ENCODE measurements around the gene FHOD3. TPM values are rescaled to one million over a fixed set of nuclear protein-coding genes. Genes with fewer than 3 reads are reported as not detected.
"Not testable (repeated sequence)": the region's sequence is repeated elsewhere in the genome, so short reads cannot be mapped to it uniquely, and the experiment has no call there.

FHOD3 gene
- total RNA-seq, 1 donor from 2014 or later: 5.6 TPM

GRCh38 chr18:36459786-36460185 is 162.3 kb downstream of the FHOD3 start:
- Histone ChIP-seq H3K27me3 (no peaks in the 10 kb centered on the region), H3K4me1 (no peaks in the 10 kb centered on the region), H3K9me3 (no peaks in the 10 kb centered on the region), H3K4me3 (no peak overlapping the region), H3K27ac (no peak overlapping the region), H3K36me3 (no peaks in the 10 kb centered on the region)
- no peak for TF ChIP-seq CTCF (IDR thresholded peaks at IDR 0.05)
- TF ChIP-seq POLR2A (IDR thresholded peaks at IDR 0.05): no peak
- TF ChIP-seq POLR2AphosphoS5 (IDR thresholded peaks at IDR 0.05; ENCODE audit: insufficient read depth in 1 of 2, low read depth in 1 of 2): no peak
- intact Hi-C loops (cut with DNase I): no loop called here
- DNase-seq (ENCODE audit: extremely low spot score in 2 of 2): no peak

- DNase-seq (ENCODE audit: extremely low spot score in 2 of 2): peak in 1 of 2 donors; percentile 32
- Histone ChIP-seq H3K27me3 (no peaks in the 10 kb centered on the region), H3K27ac (no peak overlapping the region), H3K9me3 (no peaks in the 10 kb centered on the region), H3K4me1 (no peaks in the 10 kb centered on the region), H3K4me3 (no peak overlapping the region), H3K36me3 (no peaks in the 10 kb centered on the region)
- TF ChIP-seq POLR2A (IDR thresholded peaks at IDR 0.05) (no peak), POLR2AphosphoS5 (IDR thresholded peaks at IDR 0.05; ENCODE audit: insufficient read depth in 1 of 2, low read depth in 1 of 2) (no peak), CTCF (IDR thresholded peaks at IDR 0.05) (no peak)
- intact Hi-C loops (cut with DNase I): no loop called here
Observed at GRCh38 chr18:36460324-36460850, 162.9 kb downstream of the FHOD3 start.

- TF ChIP-seq CTCF (IDR thresholded peaks at IDR 0.05) (no peak), POLR2AphosphoS5 (IDR thresholded peaks at IDR 0.05; ENCODE audit: insufficient read depth in 1 of 2, low read depth in 1 of 2) (no peak), POLR2A (IDR thresholded peaks at IDR 0.05) (no peak)
- Histone ChIP-seq H3K9me3 (no peaks in the 10 kb centered on the region), H3K4me3 (no peak overlapping the region), H3K4me1 (no peaks in the 10 kb centered on the region), H3K27me3 (no peaks in the 10 kb centered on the region), H3K36me3 (no peaks in the 10 kb centered on the region), H3K27ac (no peak overlapping the region)
- peak in 1 of 2 donors; percentile 52 for DNase-seq (ENCODE audit: extremely low spot score in 2 of 2)
- intact Hi-C loops (cut with DNase I): no loop called here
Observed at GRCh38 chr18:36460854-36461253, 163.3 kb downstream of the FHOD3 start.

- Histone ChIP-seq H3K4me3 (no peak overlapping the region), H3K36me3 (no peaks in the 10 kb centered on the region), H3K9me3 (no peaks in the 10 kb centered on the region), H3K27me3 (no peaks in the 10 kb centered on the region), H3K4me1 (no peaks in the 10 kb centered on the region), H3K27ac (no peak overlapping the region)
- DNase-seq (ENCODE audit: extremely low spot score in 2 of 2): no peak
- TF ChIP-seq POLR2A (IDR thresholded peaks at IDR 0.05): no peak
- no peak for TF ChIP-seq POLR2AphosphoS5 (IDR thresholded peaks at IDR 0.05; ENCODE audit: insufficient read depth in 1 of 2, low read depth in 1 of 2)
- TF ChIP-seq CTCF (IDR thresholded peaks at IDR 0.05): no peak
- intact Hi-C loops (cut with DNase I): no loop called here
Observed at GRCh38 chr18:36461551-36461987, 164.1 kb downstream of the FHOD3 start.

GRCh38 chr18:36463516-36463915 is 166.0 kb downstream of the FHOD3 start:
- H3K9me3 ChIP-seq; H3K27ac ChIP-seq; intact Hi-C loops (cut with DNase I); DNase-seq (ENCODE audit: extremely low spot score in 2 of 2); H3K36me3 ChIP-seq; H3K4me1 ChIP-seq; H3K4me3 ChIP-seq; H3K27me3 ChIP-seq: not testable (repeated sequence)
